GM21825 (cell line): ENCODE measurements around the gene SVIL.
"Not testable (repeated sequence)": the region's sequence is repeated elsewhere in the genome, so short reads cannot be mapped to it uniquely, and the experiment has no call there.

ENCODE experiments used
- ATAC-seq: cut with Tn5 transposase; IDR thresholded peaks from one replicate; pipeline ENCODE4 v1.9.1; 2021; ENCODE audit warnings: mild to moderate bottlenecking, moderate library complexity; ENCODE audit not compliant: unreplicated experiment

SVIL gene

DNA sequence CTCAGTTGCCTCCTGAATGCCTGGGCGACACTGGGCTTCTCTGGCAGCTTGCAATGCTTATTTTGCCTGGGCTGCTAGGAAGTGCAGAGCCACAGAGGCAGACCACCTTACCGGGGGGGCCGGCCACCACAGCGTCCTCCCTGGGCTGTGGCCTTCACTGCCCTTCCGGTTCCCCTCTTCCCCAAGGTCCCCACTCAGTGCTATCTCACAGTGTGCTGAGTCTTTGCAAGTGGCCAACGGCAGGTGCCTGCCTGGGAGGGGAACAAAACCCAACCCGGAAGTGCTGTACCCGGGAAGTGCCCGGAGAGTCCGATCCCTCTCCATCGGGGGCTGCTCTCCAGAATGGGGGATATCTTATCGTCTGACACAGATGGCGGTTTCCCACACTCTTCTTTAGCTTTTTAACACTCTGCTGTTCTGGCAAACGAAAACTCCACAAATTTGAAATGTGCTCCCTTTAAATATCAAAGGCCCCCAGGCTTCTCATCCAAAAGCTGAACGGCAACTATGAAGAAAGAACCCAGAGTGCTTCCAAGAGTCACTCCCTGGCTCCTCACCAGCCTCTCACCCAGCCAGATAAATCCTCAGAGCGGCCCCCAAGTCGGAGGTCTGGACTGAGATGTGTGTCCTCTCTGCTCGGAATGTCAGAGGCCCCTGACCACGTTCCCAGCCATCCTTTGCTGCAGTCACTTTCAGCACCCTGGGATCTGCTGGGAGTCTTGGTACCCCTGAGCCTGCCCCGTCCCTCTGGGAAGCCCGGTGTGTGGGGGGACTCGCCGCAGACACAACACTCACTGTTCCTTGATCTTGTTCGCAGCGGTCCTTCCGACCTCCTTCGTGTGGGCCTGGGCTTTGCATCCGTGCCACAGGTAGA lies 165.1 kb downstream of the SVIL start:
- ATAC-seq = no peak

DNA sequence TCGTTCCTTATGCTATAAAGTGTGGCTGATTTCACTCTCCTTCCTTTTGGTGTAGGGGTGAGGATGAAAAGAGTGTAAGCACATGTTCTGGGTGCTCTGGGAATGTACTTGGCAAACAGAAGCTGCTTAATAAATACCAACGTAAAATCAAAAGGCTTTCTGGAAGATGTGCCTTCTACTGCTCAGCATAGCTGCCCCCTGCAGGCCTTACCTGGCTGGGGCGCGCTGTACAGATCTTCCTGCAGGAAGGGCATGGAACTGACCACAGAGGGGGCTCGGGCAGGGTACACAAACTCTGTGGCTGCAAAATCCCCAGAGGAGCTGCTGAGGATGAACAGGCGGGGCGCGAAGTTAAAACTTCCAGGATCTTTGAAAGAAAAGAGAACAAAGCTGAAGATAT lies 169.4 kb downstream of the SVIL start:
- ATAC-seq = no peak

DNA sequence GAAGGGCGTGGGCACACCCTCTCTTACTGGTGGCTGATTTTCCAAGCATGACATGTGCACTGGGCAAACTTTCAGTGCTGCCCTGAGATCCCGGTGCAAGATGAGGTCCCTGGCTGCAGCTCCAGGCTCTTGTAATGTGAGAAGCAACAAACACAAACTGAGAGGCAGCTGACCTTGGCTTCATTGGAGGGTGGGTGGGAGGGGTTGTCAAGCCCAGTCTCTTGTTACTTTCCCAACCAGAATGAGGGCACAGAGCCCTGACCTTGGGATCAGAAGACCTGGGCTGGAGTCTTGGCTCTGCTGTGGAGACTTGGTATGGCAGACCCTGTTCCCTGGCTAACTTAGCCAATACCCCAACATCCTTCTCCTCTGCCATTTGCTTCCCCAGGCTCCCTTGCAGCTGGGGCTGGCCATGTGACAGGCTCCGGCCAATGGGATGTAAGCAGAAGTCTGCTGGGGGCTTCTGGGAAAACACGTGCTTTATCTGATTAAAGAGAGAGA lies 170.1 kb downstream of the SVIL start:
- ATAC-seq = not testable (repeated sequence)

DNA sequence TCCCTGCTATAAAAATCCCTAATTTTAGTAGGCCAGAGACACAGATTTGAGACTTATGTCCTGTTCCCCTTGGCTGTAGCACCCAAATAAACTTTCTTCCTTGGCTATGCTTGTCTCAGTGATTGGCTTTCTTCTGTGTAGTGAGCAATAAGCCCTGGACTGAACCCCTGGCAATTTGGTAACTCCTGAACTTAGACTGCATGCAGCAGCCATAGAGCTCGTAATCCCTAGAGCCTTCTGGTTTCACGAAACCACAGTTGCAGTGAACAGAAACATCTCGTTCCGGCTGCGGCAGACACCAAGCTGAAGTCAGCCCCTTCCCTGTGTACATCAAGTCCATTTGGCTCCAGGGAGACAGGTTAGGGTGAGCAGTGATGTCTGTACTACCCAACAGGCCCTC lies 173.7 kb downstream of the SVIL start:
- ATAC-seq = no peak

DNA sequence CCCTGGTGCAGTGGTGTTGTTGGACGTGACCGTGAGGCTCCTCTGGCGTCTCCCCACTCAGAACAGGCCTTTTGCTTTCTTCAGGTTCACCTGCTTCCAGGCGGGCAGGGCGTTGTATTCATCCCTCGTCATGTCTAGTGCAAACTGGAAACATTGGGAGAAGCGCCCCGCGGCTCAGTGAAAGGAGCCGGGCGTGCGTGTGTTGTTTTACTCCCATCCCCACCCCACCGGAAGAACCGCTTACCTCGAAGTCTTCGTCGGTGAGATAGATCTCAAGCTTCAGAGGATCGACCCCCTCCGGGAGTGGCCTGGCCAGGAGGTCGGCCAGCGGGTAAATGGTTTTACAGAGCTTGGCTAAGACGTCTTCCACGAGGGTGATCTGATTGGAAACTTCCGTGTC lies 176.6 kb downstream of the SVIL start:
- not testable (repeated sequence) for ATAC-seq

DNA sequence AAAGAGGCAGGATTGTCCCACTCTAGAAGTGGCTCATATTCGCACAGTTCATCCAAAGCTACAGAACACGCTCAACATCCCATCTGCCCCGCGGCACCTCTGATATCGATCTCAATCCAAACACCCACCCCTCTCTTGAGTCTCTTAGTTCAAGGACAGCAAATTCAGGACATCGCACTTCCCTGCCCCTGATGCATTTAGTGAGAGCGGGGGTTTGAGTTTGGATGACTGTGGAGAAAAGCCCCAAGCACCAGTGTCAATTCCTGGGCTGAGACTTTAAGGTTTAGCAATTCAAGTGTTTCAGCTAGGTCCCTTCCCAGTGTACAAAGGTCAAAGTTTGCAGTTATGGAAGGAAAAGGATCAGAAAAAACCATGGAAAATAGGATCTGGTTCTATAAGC lies 179.7 kb downstream of the SVIL start:
- ATAC-seq = no peak

DNA sequence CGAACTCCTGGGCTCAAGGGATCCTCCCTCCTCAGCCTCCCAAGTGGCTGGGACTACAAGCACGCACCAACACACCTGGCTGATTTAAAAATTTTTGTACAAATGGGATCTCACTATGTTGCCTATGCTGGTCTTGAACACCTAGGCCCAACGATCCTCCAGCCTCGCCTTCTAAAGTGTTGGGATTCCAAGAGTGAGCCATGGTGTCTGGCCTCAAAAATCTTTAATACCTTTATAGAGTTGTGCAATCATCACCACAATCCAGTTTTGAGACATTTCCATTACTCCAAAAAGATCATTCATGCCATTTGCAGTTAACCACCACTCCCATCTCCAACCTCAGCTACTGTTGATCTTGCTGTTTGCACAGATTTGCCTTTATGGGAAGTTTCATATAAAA lies 180.5 kb downstream of the SVIL start:
- no peak for ATAC-seq

DNA sequence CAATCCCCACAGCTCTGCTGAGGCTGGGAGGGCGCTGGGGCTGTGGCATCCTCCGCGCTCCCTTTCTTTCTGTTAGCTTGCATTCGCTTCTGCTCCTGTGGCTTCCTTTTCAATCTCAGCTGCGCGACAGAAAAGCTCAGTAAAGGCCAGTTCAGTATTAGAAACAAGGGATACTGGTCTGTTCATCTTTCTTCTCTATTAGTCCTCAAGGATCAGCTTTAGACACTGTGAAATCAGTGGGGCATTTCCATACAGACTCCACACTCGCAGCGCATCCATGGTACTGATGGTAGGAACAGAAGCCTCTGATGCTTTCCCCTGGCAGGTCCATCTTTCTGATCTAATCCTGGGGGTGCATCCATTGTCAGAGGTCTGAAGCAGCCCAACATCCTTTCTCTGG lies 182.2 kb downstream of the SVIL start:
- ATAC-seq = no peak

DNA sequence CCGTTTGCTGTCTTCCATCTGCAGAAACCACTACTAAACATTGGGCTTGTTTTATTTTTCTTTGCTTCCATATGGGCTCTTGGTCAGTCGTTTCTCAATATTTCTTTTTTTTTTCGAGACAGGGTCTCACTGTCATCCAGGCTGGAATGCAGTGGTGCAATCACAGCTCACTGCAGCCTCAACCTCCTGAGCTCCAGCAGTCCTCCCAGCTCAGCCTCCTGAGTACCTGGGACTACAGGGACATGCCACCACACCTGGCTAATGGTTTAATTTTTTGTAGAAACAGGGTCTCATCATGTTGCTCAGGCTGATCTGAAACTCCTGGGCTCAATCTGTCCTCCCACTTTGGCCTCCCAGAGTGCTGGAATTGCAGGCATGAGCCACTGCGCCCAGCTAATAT lies 182.8 kb downstream of the SVIL start:
- ATAC-seq = no peak

DNA sequence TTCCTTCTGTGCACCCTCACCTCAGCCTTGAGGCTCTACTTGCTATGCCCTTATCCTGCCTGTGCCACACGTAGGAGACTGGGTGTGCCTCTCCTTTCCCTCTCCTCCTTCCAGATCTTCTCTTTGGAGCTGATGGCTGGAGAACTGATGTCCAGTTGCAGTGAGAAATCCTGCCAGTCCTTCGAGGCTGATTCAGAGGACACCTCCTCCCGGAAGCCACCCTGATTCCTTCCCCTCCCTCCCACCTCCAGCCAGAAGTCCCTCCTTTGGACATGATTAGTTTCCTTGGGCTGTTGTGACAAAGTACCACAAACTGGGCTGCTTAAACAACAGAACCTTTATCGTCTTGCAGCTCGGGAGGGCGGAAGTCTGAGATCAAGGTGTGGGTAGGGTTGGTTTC lies 184.4 kb downstream of the SVIL start:
- ATAC-seq = no peak

DNA sequence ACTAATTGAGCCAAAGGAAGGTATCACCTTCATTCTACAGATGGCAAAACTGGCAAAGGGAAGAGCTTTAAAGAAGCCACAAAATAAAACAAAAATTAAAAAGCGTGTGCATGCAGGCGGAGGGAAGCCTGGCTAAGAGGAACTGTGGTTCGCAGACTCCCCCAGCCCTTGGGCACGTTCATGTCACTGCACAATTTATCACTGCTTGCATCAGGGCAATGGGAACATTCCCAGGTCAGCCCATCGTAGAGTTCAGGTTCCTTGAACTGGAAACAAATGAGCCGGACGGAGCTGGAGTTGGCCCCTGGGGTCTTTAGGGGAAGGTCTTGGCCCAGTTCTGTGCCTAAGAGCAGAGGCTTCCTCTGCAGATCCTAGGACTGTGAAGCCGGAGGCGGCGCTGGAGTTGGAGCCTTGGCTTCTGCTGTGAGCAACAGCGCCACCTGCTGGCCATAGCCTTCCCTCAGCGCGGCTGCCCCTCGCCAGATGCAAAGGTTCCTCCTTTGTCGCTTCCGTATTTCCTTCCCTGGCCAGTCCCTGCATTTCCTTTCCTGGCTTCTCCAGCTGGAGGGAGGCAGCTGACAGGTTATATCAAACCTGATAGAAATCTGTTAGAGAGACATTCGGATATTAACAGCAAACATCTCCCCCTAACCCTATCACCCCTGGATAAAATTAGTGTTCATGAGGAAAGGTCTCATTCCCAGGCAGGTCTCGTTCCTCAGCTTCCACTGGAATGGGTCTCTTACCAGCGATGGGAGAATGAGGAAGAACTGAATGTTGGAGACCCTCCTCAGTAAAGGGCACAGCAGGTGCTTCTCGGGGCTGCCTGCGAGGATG lies 185.8 kb downstream of the SVIL start:
- not testable (repeated sequence) for ATAC-seq

DNA sequence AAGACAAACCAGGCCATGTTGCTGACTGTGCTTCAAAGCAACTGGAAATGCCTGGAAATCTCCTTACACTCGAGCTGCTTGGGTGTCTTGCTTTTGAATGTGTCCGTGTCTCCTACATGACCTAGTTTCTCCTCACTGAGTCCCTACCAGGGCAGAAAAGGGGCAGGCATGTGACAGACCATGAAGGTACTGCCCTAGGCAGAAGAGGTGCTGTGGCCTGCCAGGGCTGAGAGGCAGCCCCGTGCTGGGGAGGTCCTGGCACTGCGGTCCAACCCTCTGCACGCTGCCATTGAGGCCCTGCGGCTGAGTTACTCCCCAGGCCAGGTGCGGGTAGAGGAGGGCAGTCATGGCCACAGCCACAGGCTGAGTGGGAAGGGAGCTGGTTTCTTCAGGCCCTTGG lies 186.6 kb downstream of the SVIL start:
- ATAC-seq = no peak

DNA sequence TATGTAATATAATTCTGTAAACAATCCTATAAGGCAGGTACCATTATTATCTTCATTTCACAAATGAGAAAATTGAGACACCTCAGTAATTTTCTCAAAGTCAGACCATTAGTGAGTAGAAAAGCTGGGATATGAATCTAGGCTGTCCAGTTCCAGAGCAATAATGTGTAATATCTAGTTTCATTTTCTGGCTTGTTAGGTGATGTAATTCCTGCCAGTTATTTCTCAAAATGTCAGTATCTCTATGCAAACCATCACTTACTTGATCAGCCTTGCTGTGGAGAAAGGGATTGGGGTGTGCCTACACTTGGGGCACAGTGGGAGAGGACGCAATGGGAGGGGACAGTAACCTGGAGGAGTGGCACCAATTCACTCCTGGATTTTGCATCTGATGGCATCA lies 188.4 kb downstream of the SVIL start:
- ATAC-seq = no peak

DNA sequence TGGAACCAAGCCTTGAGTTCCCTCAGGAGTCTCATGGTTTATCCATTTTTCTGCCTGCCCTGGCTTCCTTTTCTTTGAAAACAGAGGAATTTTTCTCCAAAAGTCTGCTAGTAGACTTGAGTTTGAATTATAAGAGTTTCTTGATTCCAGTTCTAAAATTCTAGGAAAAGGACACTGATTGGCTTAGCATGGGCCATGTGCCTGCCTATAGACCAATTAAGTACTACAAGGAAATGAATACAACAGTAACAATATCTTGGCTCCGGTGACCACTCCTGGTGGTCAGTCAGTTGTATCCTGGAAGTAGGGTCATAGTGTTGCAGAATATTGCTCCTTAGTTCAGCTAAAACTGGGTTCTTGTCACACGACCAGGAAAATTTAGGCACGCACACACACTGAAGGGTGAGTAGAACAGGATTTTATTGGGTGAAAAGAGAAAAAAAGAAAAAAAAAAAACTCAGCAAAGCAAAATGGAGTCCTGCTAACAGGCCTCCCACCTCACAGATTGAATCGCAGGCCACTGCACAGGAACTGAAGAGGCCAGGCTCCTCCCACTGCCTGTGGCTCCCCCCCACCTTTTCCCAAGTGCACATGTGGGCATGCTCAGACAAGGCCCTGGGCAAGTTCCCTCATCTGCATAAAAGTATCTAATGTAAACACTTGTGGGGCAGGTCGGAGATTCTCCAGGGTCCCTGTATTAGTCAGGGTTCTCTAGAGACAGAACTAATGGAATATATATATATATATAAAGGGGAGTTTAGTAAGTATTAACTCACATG lies 190.8 kb downstream of the SVIL start:
- ATAC-seq = no peak

DNA sequence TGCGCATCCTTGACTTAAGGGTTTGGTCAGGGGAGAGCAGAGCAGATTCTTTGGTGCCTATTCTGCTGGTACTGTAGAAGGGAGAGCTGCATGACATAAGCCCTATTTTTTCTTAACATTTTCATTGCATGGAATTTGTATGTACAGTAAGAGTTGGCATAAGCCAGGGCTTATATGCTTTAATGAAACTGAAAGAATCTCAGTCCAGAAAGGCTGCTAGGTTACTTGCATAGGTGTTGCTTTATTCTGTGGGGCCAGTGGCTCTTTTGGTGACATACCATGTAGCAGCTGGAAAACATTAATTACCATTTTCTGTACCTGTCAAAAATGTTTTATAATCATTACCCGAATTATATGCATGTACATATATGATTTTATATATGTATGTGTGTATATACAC lies 193.8 kb downstream of the SVIL start:
- ATAC-seq = no peak

DNA sequence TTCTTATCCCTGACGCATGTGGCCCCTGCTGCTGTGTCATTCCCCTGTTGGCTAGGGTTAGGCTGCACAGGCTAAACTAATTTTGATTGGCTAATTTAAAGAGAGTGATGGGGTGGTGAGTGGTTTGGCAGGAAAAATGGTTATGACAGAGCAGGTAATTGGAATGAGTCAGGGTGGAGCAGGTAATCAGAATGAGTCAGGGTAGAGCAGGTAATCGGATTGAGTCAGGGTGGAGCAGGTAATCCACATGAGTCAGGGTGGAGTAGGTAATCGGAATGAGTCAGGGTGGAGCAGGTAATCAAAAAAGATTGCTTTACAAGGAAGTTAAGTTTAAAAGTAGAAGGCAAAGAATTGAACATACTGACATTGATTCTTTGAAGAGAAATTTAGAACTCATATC lies 195.8 kb downstream of the SVIL start:
- not testable (repeated sequence) for ATAC-seq

DNA sequence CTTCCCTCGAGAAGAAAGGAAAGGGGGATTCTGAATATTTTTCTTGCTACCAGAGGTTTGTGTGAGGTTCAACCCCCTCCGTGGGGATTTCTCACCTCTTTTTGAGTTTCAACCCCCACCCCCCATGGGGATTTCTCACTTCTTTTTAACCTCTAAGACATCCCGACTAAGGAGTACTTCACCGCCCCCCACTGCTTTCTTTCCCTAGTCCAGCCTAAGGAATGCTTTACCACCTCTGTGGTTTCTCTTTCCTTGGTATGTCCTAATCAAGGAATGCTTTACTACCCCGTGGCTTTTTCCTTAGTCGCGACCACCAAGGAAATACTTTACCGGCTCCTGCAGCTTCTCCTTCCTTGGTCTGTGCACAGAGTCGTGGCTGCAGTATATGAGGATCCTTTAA lies 196.5 kb downstream of the SVIL start:
- no peak for ATAC-seq

DNA sequence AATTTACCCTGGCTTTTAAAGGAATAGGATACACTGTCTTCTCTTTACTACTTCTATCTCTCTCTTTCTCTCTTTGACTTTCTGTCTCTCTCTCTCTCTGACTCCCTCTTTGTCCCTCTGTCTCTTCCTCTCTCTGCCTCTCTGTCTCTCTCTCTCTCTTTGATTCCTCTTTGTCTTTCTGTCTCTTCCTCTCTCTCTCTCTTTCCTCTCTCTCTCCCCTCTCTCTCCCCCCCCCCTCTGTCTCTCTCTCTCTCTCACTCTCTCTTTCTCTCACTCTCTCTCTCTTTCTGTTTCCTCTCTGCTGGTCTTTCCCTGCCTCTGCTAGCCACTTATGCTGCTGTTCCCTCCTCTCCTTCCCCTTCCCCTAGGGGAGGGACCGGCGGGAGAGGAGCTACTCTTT lies 196.9 kb downstream of the SVIL start:
- no peak for ATAC-seq

DNA sequence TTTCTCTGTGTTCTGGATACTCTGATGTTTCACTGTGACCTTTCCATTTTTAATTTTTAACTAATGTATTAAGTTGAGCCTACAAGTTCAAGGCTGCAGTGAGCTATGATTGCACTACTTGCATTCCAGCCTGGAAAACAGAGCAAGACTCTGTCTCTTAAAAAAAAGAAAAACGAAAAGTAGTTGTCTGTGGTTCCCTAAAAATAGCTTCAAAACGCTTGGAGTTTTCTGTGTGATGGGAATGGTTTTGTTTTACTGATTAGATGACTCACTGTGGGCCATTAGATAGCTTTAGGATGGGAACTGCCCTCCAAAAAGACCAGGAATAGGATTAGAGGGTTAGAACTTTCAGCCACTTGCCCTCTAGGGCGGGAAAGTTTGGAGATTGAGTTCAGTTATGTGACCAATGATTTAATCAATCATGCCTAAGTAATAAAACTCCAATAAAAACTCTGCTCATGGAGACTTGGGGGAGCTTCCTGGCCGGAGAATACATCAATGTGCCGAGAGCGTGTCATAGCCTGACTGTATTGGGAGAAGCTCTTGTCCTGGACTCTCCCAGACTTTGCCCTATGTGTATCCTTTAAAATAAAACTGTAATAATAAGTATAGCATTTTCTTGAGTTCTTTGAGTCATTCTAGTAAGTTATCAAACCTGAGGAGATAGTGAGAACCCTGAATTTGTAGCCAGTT lies 198.8 kb downstream of the SVIL start:
- no peak for ATAC-seq

DNA sequence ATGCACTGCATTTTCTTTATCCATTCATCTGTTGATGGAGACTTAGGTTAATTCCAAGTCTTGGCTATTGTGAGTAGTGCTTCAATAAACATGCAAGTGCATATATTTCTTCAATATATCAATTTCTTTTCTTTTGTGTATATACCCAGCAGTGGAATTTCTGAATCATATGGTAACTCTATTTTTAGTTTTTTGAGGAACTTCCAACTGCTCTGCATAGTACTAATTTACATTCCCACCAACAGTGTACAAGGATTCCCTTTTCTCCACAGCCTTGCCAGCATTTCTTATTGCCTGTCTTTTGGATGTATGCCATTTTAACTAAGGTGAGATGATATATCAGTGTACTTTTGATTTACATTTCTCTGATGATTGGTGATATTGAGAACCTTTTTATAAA lies 200.7 kb downstream of the SVIL start:
- no peak for ATAC-seq

DNA sequence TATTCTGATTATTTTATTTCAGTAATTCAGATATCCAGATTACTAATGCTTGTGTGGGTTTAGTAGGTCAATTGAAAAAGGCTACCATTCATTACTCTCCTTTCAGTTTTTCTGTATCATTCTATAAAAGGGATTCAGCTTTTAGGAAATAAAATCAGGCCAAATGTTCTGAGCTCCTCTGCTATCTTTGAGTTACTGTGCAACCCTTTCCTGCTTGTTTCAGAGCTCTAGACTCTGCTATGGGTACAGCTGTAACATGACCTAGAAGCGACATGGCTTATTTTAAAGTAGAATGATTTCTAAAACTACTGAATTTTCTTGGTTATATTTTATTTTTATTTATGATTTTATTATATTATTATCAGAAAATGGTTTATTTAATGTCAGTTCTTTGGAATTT lies 203.1 kb downstream of the SVIL start:
- no peak for ATAC-seq
